Fibroblast of lung (primary cell): ENCODE data around the gene PCSK1N.

Experiments
- CTCF ChIP-seq, 2 donors: IDR thresholded peaks in 1 of 2; conservative IDR thresholded peaks in 1 of 2; 1 replicate in 1 of 2; 2 replicates in 1 of 2; pipeline ENCODE4 v1.5.1; 2011 to 2012; ENCODE audit warnings: low read length in 2 of 2, control low read depth in 1 of 2, inconsistent platforms in 1 of 2, low read depth in 1 of 2, mild to moderate bottlenecking in 1 of 2
- EZH2 ChIP-seq: IDR thresholded peaks from 2 replicates; pipeline ENCODE4 v1.5.1; 2012; ENCODE audit warnings: low read length, control low read depth, mild to moderate bottlenecking; ENCODE audit errors: missing control alignments

GRCh38 chrX:48792219-48792618 is 43.2 kb downstream of the PCSK1N start:
- TF ChIP-seq CTCF (conservative IDR thresholded peaks at IDR 0.05 in 1 of 2, IDR thresholded peaks at IDR 0.05 in 1 of 2; ENCODE audit: low read depth in 1 of 2, low read length in 2 of 2), result no peak
- no peak for TF ChIP-seq EZH2
